Inflammatory macrophage treated with lipopolysaccharide for 4 hours (primary cell): ENCODE data around the gene MYO16.

Experiments
- DNase-seq: peaks from one replicate; pipeline ENCODE4 v3.0.0-alpha.2; 2020

The MYO16 gene

DNA sequence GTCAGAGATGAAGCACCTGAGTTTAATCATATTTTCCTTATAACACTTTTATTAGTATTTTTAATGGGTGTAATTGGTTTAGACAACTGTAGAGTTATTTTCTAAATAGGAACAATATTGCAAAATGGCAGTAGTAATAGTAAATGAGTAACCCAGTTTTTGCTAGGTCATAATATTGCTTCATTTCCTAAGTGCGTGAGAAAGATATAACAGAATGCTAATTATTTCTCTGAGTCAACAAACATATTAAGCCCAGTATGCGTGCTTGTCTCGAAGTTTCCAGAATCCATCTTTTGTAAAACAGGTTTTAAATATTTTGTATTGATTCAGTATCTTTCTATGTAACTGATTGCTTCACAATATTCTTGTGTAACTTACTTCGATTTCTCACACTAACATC, 315.3 kb downstream of the MYO16 start:
- DNase-seq = peak; percentile 81

DNA sequence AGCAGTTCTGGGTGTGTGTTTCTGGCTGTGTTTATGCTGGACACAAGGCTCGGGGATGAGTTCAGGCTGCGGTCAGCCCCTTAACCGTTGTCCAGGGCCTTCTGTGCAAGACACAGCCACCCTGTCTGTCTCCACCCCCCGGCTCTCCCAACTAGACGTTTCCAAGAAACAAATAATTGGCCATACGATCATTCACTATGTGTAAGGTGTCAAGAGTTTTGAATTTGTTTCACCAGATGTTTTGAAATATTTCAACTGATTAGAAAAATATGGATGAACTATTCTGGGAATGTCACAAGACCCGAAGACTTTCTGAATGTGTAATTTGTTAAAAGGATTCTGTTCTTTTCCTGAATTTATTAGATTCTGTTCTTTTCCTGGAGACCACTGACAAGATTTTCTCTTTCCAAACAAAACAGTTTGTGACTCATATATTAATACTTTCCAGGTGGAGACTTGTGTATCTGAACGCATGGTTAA, 318.2 kb downstream of the MYO16 start:
- no peak for DNase-seq

DNA sequence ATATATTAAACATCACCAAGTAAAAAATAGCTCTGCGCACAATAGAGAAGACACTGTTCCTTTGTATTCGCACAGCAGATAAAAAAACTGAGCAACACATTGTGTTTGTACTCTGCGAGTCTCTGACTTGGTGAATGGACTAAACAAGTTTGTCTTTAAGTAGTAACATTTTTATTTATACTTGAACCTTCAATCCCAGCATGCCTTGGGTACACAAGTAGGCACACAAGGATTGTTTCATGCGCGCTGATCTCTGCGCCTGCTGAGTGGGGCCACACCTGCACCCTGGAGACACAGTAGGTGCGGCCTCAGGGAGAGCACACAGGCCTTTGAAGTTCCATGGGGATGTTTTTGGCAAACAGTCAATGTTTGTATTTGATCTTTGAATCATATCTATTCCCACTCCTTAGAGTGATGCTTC, 318.9 kb downstream of the MYO16 start:
- DNase-seq = no peak

DNA sequence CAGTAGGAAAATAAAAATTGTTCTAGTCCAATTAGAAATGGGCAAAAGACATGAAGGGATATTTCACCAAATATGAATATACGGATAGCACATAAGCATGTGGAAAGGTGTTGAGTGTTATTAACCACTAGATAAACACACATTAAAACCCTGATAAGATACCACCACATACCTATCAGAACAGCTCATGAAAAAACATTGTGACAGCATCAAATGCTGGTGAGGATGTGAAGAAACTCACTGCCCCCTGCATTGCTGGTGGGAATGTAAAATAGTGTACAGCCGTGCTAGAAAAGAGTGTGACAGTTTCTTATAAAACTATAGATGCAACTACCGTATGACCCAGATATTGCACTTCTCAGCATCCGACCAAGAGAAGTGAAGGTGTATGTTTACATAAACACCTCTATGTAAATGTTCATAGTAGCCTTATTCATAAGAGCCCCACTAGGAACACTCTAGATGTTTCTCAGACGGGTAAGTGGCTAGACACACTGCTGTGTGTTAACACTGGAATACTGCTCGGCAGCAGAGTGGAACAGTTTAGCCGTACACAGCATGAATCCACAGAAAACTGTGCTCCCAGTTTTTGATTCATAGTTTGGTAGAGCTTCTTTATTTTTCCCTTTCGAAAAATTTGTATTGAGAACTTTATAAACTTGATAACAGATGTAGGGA, 321.1 kb downstream of the MYO16 start:
- no peak for DNase-seq

DNA sequence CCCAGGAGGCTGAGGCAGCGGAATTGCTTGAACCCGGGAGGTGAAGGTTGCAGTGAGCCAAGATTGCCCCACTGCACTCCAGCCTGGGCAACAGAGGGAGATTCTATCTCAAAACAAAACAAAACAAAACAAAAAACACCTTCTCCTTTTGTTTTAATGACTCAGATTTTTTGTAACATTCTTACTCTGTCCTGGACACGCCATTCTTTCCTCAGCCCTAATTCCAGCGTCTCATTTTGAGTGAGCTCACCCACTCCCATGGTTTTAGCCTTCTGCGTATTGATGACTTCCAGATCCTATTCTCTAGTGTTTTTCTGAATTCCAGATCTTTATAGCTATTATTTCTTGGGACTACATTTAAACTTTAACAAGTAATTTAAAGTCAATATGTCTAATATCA, 326.3 kb downstream of the MYO16 start:
- no peak for DNase-seq

DNA sequence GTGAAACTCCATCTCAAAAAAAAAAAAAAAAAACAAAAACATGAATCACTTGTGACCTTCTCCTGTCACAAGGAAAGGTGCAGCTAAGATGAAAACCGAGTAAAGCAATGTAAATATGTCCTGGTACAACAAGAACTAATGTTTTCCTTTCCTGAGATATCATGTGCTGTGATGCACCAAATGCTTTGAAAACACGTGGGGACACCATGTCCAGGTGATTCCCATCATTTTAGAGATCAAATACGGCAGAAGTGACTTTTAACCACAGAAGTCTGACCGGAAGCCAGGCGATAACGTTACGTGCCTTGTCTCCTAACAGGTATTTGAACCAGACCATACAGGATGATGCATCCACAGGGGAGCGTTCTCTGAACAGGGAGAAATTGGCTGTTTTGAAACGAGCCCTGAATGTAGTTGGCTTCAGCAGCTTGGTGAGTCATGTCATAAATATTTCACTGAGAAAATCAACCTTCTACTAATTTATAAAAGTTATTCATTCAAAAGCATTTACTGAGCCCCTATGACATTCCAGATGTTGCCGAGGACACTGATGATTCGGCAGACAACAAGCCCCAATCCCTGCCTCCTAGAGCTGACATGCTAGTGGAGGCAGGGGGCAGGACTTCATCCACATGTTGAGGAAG, 328.1 kb downstream of the MYO16 start:
- no peak for DNase-seq

DNA sequence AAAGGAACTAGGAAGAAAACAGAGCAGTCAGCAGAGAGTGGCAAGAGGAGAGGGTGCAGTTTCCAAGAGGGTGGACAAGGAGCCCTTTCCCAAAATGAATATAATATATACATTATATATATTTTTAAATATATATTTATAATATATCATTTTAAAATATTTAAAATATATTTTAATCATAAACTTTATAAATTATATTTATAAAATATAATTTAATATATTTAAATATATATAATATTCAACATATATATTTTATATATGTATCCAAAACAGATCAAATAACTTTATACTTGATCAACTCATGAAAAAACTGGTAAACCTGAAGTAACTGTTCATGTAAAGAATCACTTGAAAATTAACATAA, 328.6 kb downstream of the MYO16 start:
- no peak for DNase-seq

DNA sequence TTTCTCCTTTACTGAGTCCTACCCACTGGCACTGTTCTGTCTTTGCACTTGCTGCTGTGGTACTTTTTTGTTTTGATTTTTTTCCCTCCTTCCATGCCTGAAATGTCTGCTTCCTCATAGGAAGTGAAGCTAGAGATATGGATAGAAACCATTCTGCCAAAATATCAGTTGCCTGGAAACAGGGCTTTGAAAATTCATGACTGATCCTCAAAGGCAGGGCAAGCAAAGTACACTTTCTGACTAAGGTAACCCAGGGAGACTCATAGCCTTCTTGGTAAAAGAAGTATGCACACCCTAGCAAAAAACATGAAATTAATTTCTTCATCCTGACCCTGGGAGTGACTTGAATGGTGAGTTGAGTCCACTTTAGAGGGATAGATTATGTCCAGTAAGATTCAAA, 329.8 kb downstream of the MYO16 start:
- no peak for DNase-seq

DNA sequence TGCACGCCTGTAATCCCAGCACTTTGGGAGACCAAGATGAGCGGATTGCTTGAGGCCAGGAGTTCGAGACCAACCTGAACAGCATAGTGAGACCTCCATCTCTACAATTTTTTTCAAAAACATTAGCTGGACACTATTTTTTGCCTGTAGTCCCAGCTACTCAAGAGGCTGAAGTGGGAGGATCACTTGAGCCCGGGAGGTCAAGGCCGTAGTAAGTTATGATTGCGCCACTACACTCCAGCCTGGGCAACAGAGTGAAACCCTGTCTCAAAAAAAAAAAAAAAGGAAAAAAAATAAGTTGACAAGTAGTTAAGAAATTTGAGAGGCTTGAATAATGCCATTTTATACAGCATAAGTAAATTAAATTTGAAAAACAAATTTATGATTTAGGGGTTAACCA, 330.6 kb downstream of the MYO16 start:
- no peak for DNase-seq

DNA sequence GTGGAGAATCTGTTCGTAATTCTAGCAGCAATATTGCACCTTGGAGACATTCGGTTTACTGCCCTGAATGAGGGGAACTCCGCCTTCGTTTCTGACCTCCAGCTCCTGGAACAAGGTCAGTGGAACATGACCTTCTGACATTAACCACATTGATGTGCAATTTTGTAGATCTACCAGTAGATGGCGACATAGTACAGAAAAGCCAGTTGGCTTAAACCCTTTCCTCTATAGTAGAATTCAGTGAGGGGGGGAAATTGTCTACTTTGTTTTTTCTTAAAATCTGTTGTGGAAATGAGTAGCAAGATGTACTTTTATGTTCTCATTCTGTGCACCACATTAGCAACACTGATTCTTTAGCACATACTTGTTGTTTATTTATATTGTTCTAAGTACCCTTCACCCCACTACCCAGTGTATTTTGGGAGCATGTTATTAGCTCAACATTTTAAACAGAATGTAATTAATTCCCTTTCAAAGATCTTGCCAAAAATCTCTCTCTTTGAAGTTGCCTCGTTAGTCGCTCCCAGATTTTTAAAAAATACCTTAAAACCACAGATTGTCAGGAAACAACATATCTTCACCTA, 332.2 kb downstream of the MYO16 start:
- DNase-seq = peak; percentile 58

DNA sequence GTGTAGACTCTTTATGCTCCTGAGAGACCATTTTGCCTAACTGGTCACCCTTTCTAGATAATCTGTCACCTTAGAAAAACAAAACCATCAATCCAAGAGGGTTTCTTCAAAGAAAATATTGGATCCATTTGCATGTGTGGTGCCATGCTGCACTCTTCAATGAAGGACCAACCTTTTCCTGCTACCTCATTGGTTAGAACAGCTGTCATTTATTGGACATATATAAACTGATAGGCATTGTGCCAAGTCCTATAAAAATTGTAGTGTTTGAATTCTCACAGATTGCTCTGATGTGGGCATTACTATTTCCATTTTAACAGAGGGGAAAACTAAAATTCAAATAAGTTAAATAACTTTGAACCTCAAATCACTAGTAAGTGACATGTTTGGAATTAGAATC, 333.2 kb downstream of the MYO16 start:
- no peak for DNase-seq

DNA sequence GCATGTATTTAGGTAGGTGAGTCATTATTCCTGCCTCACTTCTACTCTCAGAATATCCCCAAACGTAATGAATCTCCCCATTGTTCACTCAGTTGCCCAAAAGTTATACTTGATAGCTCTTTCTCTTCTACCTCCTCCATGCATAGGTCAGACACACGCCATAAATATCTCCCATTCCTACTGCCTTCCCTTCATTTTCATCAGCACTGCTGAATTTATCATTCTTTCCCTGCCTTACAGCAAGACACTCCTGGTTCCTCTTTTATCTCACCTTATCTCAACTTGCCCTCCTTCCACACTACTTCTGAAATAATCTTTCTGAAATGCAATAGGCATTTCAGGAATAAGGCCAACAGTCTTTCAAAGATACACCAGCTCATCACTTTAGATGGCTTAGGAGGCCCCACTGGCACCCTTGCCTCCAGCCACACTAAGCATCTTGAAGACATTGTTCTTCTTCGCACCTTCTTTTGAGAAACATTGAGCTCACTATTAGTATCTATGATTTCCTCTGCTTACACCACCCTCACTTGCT, 333.9 kb downstream of the MYO16 start:
- DNase-seq = no peak

DNA sequence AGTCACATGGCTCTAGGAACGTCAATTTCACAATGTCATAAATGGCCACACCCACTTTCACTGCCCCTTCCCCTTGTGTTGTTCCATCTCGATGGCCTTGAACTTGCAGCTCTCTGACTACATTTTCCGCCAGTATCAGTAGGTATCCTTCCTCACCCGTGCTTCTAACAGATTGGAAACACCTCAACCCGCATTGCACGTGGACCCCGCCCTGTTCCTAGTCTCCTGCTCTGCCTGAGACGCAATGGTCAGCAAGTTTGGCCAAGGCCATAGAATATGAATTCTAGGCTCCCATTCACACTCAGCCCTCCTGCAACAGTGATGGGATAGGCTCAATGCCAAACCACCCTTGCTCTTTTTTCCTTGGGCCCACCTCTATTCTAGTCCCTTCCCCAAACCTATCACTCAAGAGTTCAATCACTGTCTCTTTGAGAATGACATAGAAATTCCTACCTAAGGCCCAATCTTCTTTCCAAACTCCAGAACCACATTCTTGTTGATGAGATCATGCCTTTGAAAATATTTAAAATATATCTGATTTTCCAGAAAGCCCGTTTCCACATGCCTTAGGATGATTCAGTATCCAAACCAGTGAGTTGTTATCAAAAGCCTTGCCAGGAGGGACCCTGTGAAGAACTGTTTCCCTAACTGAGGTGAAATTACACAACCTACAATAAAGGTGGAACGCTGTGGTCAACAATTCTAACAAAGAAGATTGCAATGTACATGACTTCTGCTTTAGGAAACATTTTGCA, 334.6 kb downstream of the MYO16 start:
- DNase-seq = no peak

DNA sequence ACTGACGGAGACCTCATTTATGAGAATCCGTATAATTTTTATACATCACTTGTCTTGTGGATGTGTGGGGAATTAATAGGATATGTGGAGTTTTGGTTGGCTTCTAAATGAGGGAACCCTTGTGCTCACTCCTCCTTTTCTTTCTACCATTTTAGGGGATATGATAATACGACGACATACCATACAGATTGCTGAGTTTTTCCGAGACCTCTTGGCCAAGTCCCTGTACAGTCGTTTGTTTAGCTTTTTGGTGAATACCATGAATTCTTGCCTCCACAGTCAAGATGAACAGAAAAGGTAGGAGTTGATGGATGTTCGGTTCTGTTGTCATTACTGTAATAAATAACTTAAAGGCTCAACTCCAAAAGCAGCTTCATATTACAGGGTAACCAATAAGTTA, 335.2 kb downstream of the MYO16 start:
- no peak for DNase-seq

DNA sequence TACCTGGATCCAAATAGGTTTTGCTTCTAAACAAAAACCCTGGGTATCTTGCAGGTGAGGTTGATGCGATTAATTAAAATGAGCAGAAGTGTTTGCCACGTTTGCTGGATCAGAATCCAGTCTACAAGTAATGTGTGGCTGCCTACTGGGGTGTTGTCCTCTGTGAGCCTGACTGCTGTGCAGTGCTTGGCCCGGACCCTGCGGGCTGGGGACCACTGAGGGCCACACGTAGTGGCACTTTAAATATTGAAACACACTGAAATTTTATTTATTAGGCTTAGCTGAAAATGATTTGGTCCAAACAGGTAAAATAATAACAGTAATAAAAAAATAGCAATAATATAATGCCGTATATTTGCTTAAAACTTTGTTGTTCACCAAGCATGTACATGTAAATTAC, 338.0 kb downstream of the MYO16 start:
- DNase-seq = no peak

DNA sequence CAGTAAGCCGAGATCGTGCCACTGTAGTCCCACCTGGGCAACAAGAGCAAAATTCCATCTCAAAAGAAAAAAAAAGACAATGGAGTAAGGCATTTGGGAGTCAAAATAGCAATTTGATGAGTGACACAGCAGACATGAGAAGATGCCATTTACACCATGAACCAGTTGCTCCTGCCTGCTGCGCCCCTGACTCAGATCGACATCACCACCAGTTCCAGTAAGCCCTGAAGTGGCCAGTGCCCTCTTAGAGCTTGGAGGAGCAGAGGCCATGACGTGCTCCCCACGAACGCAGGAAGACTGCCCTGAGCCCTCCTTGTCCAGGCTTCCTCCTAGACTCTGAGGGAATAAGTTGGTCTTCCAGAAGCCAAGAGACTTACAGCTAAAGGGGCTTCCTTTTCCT, 339.2 kb downstream of the MYO16 start:
- no peak for DNase-seq

DNA sequence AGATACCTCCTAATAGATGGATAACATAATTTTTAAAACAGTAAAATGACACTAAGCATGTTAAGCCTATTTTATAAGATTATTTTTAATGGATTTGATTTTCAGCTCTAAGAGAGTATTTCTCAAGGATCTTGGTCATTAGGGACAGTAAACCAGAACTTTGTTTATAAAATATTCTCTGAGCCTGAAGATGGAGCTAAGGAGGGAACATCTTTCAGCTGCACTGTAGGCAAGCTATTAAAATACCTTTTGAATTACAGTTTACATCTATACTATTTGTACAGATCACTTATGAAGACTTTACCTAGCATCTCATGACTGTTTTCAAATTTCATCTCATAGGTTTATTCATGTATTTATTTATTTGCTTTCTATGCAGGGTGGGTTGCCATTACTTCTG, 345.3 kb downstream of the MYO16 start:
- no peak for DNase-seq

DNA sequence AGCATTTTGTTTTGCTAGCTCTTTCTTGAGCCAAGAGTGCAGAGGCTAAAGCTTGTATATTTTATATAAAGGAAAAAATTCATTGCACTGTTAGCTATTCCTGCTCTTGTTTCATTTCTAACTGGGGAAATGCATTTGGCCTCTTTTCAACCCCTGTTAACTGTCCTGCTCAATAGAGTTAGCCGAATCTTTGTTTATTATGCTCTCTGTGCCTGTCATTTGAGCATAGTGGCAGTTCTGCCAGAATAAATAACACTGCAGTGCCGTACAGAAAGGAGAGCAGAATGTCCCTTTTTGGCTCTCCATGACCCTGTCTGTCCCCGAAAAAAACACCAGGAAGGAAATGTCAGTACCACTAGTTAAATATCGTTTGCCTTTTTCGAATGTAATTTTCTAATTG, 350.8 kb downstream of the MYO16 start:
- no peak for DNase-seq

DNA sequence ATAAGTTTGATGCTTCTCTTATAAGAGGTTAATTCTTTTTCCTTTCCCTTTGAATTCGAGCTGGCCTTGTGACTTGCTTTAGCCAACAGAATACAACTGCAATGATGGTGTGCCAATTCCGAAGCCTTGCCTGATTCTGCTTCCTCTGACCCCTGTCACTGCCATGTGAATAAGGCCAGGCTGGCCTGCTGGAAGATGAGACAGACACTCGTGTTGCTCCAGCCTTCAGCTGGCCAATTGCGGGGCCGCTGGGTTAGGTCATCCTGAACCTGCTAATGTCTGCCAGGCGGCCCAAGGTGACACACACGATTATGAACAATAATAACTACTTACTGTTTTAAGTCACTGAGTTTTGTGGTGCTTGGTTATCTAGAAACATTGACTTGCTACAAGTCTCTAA, 352.0 kb downstream of the MYO16 start:
- DNase-seq = no peak

DNA sequence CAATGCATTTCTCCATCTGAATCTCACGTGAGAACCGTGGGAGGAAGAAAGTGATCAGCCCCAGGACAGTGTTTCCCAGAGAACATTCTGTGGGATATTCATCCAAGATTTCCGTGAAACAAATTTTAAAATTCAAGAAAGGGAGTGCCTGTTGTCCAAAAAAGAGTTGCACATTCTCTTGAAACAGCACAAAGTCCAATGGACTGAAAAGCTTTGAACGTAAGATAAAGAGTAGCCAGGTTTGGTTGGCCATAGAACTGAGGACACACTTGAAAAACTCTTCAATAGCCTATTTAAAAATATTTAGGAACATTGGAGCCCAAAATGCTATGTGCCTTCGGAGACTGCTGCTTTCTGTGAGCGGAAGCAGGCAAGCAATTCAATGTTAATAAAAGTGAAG, 353.9 kb downstream of the MYO16 start:
- DNase-seq = no peak

DNA sequence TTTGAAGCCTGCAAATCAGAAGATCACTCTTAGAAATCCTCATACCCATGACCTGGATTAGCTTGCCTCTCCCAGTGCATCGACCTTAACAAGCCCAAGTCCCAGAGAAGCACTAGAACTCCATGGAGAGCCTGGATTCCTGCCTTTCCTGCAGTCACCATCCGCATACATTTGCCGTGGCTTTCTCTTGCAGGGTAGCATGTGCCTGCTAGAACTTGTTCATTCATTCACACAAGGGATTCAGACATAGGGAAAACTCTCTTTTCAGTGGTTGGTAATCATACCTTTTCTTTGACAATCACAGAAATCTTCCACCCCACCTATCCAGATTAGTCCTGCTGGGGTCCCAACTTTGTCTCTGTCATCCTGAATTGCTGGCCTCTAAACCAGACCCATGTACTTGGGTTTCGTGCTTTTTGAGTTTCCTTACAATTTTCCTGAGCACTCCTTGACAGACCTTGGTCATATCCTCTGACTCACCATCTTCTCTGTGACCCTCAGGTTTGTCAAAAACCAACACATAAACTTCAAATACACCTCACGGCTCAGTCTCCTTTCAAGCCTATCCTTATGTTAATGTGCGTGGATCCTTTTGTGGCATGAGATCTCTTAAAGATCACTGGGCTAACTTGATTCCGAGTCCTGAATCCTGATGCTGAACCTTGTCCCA, 355.0 kb downstream of the MYO16 start:
- no peak for DNase-seq

DNA sequence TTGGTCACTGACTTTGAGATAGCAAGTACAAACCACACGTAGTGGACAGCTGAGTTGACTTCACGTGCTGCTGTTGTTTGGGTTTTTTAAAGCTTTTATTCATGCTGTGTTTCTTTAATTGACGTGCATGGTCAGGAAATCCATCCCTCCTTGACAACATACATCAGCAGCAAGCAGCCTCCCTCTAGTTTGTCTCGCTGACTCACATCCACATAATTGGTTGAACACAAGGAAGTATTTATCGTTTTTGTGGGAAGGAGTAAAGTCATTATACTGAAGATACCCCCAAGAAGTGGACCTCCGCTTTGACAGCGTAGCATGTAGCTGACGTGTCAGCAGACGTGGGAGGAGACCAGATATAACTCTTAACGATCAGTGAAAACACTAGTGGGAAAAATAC, 355.8 kb downstream of the MYO16 start:
- no peak for DNase-seq

DNA sequence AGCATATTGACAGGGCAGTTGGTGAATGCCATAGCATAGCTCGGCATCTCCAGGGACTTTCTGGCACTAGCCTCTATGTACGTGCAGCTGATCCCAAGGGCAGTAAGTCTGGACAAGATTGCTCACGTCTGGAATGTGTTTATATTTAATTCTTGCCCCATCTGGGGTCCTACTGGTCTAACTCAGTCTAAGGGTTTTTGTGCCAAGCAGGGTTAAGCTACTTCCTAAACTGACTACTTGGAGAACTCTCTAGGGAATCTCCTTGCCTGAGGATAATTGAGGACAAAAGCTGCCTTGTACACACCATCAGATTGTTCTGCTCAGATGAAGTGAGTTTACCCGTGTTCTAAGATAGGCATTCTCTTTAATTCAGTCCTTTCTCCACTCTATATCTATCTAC, 358.1 kb downstream of the MYO16 start:
- no peak for DNase-seq
